Raji (cell line): Measurements from ENCODE around the gene CD84.

Source experiments
- POLR2A ChIP-seq: IDR thresholded peaks from 2 replicates; pipeline ENCODE4 v1.6.1; 2011; ENCODE audit warnings: low read depth, low read length, control low read depth; ENCODE audit not compliant: insufficient read depth

The CD84 gene, protein sequence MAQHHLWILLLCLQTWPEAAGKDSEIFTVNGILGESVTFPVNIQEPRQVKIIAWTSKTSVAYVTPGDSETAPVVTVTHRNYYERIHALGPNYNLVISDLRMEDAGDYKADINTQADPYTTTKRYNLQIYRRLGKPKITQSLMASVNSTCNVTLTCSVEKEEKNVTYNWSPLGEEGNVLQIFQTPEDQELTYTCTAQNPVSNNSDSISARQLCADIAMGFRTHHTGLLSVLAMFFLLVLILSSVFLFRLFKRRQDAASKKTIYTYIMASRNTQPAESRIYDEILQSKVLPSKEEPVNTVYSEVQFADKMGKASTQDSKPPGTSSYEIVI

DNA sequence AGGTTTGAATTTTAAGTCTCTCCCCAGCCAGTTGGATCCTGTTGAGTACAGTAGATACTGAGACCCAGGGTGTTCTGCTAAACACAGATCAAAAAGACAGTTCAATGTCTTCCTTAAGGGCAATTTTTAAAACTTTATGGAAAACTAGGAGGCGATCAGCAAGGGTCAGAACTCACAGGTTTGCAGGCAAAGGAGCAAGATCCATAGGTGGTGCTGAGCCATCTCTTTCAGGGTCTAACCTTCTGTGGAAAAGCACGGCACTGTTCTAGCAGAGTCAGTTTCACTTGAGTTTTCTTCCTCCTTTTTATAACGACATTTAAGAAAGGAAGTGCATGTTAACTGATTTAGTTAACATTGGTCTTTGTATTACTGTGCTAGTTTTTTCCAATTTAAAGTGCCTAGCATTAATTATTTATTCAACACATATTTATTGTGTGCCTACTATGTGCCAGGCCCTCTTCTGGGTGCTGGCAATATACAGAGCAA is at the start of gene CD84:
Gene CD84 (minus strand): TSS at position 281 of the 486 bp plus-strand sequence. CDS start 59 bp downstream, at position 222.
- peak; percentile 77 for TF ChIP-seq POLR2A

DNA sequence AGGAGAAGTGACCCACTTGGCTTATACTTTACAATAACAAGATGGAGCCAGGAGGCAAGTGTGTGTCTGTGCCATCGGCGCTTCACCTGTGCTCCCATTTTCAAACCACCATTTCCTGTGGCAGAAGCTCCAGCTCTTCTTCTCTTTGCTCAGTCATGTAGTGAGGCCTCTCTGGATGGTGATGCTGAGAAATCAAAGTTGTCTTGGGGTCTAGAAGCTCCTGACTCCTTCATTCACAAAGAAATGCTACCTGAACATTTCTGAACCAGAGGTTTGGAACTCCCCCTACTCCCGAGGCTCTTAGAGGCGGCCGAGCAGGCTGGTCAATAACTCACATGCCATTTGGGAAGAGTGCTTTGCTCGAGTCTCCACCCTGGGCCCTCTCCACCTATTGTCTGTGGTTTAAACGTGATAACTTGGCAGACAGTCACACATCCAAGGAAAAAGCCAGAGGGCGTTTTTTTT is 49.5 kb upstream of the CD84 start:
- no peak for TF ChIP-seq POLR2A

DNA sequence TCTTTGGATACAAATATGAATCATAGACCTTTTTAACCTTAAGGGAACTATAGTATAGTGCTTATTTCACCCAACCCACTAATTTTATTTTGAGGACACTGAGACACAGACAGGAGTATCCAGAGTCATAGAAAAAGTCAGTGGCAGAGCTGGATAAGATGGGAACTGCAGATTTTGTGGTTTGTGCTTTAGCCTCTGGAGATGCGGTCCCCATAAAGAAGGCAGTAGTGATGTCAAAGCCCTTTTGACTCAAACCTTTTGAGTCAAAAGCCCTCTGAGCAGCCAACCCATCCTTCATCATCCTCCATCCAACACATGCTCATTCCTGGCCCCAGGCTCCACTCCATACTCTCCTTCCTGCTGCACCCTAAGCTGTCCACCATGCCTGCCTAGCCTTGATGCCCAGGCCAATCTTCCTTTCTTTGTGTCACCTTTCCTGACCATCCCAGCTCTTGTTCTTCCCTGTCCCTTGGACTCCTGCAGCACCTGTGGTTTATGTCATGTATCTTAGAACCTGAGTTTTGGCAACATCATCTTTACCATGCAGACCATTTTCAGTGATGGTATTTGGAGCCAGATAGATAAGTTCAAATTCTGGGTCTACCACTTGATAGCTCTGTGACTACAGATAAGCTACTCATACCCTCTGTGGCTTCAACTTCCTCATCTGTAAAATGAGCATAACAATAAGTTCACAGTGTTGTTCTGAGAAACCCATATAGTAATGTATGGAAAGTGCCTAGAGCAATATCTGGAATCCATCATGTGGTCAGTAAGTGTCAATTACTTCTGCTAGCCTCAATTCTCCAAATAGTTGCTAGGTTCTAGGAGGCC is 47.4 kb upstream of the CD84 start:
- no peak for TF ChIP-seq POLR2A

DNA sequence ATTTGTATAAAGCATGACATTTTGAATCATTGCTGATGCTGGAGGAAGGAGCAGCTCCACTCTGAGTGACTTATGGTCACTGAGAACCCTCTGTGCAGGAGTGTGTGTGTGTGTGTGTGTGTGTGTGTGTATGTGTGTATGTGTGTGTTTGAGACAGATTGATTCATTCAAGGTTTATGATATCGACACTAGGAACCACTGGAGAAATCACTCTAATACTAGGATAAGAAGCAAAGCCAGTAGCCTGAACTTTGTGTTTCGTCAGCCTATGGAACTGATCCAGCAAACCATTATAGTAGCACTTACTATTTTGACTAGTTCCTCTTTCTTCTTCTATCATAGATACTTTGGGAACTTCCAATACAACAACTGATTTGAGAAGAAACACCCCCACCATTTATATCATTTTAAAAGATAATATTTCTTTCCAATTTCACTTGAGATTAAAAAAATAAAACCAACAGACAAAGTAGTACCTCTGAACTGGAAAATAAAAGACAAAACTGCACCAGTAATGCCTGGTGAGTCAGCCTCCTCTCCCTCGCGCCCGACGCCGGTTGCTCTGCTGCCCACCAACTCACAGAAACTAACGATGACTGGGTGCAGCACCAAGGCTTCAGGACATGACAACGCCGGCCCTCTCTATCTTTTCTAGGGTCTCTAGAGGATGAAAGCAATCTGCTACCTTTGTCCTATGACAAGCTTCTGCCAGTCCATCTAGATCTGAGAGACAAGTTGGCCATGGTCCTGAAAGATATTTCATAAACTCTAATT is 46.6 kb upstream of the CD84 start:
- TF ChIP-seq POLR2A, result no peak

DNA sequence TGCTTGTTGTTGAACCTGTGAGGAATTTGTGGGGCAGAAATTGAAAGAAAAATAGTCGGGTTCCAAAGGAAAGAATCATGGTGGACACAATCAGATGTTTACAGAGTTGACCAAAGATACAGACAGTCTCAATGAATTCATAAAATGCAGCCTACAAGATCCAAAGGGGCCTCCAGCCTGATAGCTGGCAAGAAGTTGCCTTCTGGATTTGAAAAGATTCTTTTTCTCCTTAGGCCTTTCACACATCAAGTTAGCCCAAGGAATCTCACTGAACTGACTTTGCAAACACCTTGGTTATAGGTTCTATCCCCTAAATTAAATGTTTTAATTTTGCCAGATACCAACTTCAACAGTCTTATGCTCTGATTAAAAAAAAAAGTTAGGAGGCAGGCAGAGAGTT is 46.0 kb upstream of the CD84 start:
- no peak for TF ChIP-seq POLR2A

DNA sequence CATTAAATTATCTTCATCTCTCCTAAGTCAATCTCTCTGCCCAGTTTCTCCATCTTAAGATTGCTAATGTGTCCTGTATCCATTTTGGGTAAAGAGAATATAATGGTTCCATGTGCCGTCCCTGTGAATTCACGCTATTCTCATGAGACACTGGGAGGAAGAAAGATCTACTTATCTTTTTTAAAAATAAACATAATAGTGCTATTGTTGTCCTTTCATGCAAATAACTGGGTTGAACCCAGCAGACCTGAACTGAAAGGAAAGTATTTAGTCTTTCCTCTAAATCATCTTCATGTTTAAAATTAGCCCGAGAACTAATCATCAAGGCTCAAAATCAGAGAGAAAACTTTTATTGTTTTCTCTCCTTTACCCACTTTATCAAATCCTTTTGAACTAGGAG is 45.2 kb upstream of the CD84 start:
- TF ChIP-seq POLR2A, result no peak

DNA sequence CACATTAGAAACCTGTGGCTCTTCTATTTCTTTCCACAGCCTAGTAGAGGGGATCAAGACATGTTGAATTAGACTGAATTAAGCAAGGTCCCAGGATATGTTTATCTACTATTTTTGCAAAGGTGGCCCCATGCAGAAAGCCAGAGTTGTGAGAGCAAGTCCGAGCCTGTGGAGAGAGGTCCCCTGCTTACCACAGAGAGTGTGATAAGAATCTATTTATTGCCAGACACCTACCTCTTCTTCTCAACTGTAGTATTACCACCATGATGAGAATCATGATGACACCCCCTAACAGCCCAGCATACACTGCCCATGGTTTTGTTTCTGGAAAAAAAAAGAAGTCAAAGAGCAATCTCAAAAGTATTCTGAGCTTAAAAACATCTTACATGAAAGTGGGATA is 44.6 kb upstream of the CD84 start:
- TF ChIP-seq POLR2A, result no peak

DNA sequence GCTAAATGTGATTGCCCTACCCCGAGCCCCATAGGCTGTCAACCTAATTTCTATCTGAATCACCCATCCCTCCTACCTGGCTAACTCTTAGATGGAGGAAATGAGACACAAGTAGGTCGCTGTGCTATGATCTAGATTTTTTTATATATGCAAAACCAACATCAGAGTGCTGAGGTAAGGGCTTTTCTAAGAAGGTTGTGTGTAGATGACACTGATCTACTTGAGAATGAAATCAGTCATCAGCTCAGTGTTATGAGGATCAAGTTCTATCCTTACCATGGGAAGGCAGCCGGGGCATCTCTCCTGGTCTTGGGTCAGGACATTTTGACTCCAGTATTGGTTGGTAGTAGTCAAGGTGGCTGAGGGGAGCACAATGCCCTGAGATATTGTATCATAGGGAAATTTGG is 43.9 kb upstream of the CD84 start:
- no peak for TF ChIP-seq POLR2A

DNA sequence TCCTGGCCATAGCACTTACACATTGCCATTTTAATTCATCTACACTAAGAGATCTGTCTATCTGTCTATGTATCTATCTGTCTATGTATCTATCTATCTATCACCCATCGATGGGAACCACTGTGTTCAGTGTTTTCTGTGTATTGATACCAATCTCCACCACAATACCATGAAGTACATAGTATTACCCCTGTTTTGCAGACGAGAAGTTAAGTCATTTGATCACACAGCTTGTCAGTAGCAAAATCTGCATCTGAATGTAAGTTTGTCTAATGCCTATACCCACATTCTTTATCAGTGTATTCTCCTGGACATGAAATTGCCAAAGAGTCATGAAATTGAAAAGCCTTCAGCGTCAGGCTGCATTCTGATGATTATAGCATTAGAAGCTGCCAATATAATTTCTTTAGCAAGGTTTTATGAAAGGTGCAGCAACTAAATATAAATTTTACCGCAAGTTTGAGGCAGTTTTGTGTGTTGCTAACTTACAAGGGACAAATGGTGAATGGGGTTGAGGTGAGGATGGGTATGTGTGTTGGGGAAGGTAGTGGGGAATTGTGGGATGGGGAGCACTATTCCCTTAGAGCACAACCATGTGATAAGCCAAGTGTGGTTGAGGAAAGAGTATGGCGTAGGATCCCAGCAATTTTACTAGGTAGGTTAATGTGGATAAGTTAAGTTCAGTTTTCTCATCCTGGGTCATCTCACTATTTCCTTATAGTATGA is 43.4 kb upstream of the CD84 start:
- no peak for TF ChIP-seq POLR2A

DNA sequence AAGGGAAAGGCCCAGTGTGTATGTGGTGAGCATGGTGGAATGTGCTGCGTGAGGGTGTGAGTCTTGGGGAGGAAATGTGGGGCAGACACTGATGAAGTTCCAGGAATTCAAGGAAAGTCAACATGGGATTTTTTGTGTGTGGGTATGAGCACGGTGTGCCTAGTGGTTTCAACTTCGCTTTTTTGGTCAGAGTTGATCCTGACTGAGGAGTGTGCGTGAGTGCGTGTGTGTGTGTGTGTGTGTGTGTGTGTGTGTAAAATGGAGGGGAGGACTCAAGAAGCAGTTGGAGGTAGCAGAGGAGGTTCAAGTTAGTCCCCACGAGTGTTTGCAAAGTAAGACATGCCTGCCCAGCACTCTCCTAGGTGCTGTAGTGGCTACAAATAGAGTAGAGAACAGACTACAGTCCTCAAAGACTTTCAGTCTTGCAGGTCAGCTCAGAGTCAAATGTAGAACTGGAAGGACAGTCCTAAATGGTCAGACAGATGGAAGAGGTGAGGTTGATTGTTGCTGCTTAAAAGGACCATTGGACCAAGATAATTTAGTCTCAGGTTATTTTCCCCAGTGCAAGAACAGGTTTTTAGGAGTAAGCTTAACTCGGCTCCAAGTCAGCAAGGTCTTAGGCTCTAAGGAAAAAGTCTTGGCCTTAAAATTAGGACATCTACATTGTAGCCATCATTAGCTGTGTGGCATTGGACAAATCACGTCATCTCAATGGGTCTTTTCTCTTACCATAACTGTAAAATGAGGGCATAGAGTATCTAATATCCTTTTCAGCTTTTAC is 42.5 kb upstream of the CD84 start:
- TF ChIP-seq POLR2A, result no peak

DNA sequence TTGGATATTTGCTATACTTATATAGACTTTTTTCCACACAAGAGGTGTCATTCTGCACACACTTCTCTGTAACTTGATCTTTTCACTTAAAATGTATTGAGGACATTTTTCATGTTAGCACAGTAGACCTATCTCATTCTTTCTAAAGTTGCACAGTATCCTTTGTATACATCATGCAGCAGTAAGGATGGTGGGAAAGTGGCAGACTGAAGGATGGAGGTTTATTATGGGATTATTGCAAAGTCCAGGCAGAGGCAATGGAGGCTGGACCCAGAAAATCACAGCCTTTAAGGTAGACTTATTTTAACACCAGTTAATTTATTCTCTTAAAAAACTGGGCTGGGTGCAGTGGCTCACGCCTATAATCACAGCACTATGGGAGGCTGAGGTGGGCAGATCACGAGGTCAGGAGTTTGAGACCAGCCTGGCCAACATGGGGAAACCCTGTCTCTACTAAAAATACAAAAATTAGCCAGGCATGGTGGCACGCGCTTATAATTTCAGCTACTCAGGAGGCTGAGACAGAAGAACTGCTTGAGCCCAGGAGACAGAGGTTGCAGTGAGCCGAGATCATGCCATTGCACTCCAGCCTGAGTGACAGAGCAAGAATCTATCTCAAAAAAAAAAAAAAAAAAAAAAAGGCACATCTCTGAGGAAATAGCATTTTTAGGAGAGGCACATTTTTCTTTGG is 41.8 kb upstream of the CD84 start:
- TF ChIP-seq POLR2A, result no peak

DNA sequence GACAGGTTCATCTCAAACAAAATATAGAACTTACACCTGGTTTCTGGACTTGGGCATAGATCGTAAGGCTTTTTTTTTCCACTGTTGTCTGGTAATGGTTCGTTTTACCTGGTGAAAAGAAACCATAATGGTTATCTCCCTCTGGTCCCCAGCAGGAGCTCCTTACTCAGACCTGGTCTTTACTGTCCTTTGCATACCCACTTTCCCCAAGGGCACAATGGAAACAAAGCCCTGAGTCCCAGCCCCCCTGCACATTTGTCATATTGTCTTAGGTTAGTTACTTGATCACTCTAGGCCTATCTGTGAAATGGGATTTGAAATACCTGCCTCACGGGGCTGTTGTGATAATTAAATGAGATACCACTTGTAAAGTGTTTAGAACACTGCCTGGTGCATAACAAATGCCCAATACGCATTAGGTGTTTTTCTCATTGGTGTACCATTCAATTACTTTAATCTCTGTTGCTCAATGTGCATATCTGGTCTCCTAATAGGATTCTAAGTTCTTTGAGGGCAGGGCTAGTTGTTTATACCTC is 40.5 kb upstream of the CD84 start:
- TF ChIP-seq POLR2A, result no peak

DNA sequence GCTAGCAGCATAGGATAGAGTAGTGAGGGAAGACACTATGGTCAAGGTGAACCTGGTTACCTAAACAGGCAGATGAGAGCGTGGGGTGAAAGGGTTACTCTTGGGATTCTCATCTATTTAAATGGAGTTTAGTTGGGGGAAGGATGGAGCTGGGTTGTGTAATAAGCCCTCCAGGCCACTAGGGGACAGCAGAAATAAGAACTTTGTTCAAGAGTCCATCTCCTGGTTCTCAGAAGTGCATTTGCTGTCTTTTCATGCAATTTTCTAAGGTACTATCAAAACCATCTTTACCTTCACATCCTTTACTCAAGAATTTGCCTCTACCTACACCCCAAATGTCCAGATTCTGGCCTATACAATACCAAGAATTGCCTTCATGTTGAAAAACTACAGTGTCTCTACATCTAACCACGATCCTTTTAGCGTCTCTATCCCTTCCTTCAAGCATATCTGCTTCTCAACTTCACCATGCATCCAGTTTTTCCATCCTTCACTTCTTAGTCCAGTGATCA is 39.5 kb upstream of the CD84 start:
- TF ChIP-seq POLR2A, result no peak
